HG03457 (cell line): ENCODE measurements around the gene MELTF.

Source experiments
- ATAC-seq: cut with Tn5 transposase; IDR thresholded peaks from one replicate; pipeline ENCODE4 v1.9.1; 2021; ENCODE audit warnings: moderate number of reproducible peaks; ENCODE audit not compliant: unreplicated experiment

The MELTF gene

GRCh38 chr3:196969134-196969659, 60.4 kb downstream of the MELTF start:
- ATAC-seq = no peak

- ATAC-seq = no peak
Observed at GRCh38 chr3:196968233-196969133, 61.1 kb downstream of the MELTF start, which contains the start of gene PIGZ. TSS of gene PIGZ (minus strand) at chr3:196968833. CDS start at chr3:196952031, 16,802 bp downstream.

GRCh38 chr3:196967412-196968232, 62.0 kb downstream of the MELTF start:
- no peak for ATAC-seq

GRCh38 chr3:196966526-196967401, 62.9 kb downstream of the MELTF start:
- no peak for ATAC-seq

GRCh38 chr3:196965804-196966173, 63.8 kb downstream of the MELTF start:
- ATAC-seq = no peak

GRCh38 chr3:196965112-196965803, 64.4 kb downstream of the MELTF start:
- no peak for ATAC-seq

GRCh38 chr3:196963631-196963953, 66.0 kb downstream of the MELTF start:
- no peak for ATAC-seq

GRCh38 chr3:196962930-196963630, 66.5 kb downstream of the MELTF start:
- ATAC-seq = no peak

- ATAC-seq = no peak
Observed at GRCh38 chr3:196962108-196962929, 67.3 kb downstream of the MELTF start.

- no peak for ATAC-seq
Observed at GRCh38 chr3:196954832-196955231, 74.8 kb downstream of the MELTF start.
